ENCODE results near the gene LGI4. TPM values are rescaled to one million over a fixed set of nuclear protein-coding genes. Genes with fewer than 3 reads are reported as not detected.

Gene LGI4
- polyA plus RNA-seq, 4 donors, result 0.45 to 14.5 (median 4.1) TPM

GRCh38 chr19:35098413-35099049, 36.3 kb downstream of the LGI4 start:
- Histone ChIP-seq H3K27me3 (ENCODE audit: control insufficient read depth in 3 of 3, insufficient read depth in 3 of 3, low read length in 3 of 3) (no peaks in the 10 kb centered on the region), H3K4me1 (ENCODE audit: control insufficient read depth in 3 of 3, insufficient read depth in 2 of 3, low read depth in 1 of 3, low read length in 2 of 3) (peaks cover 0 to 7% (median 0%) of the 10 kb centered on the region in 3 donors), H3K9me3 (ENCODE audit: control insufficient read depth in 2 of 2, insufficient read depth in 1 of 2, low read depth in 1 of 2, low read length in 1 of 2) (no peaks in the 10 kb centered on the region), H3K27ac (ENCODE audit: low read depth in 1 of 3, low read length in 2 of 3) (no peak overlapping the region), H3K4me3 (ENCODE audit: low read depth in 1 of 3, low read length in 3 of 3) (no peak overlapping the region), H3K36me3 (ENCODE audit: control insufficient read depth in 3 of 3, insufficient read depth in 2 of 3, low read depth in 1 of 3, low read length in 3 of 3) (no peaks in the 10 kb centered on the region)
- 70 to 84% (median 72%) methylated on average over 26 to 29 of the region's 29 CpGs for WGBS, 3 donors
- DNase-seq (no peak), FAIRE-seq (no peak)

GRCh38 chr19:35095667-35096368, 39.0 kb downstream of the LGI4 start:
- Histone ChIP-seq H3K27me3 (ENCODE audit: control insufficient read depth in 3 of 3, insufficient read depth in 3 of 3, low read length in 3 of 3) (no peaks in the 10 kb centered on the region), H3K4me3 (ENCODE audit: low read depth in 1 of 3, low read length in 3 of 3) (no peak overlapping the region), H3K27ac (ENCODE audit: low read depth in 1 of 3, low read length in 2 of 3) (no peak overlapping the region), H3K4me1 (ENCODE audit: control insufficient read depth in 3 of 3, insufficient read depth in 2 of 3, low read depth in 1 of 3, low read length in 2 of 3) (peaks cover 0 to 14% (median 0%) of the 10 kb centered on the region in 3 donors), H3K36me3 (ENCODE audit: control insufficient read depth in 3 of 3, insufficient read depth in 2 of 3, low read depth in 1 of 3, low read length in 3 of 3) (no peaks in the 10 kb centered on the region), H3K9me3 (ENCODE audit: control insufficient read depth in 2 of 2, insufficient read depth in 1 of 2, low read depth in 1 of 2, low read length in 1 of 2) (no peaks in the 10 kb centered on the region)
- DNase-seq, result peak in 1 of 2 donors; percentile 37
- no peak for FAIRE-seq
- 68 to 74% (median 69%) methylated on average over 8 of the region's 8 CpGs for WGBS, 3 donors

GRCh38 chr19:35094656-35095055, 40.2 kb downstream of the LGI4 start:
- DNase-seq, result peak in 1 of 2 donors; percentile 52
- FAIRE-seq, result no peak
- H3K27me3 ChIP-seq (ENCODE audit: control insufficient read depth in 3 of 3, insufficient read depth in 3 of 3, low read length in 3 of 3), result peaks cover 0 to 3% (median 0%) of the 10 kb centered on the region in 3 donors
- peaks cover 0 to 17% (median 0%) of the 10 kb centered on the region in 3 donors for H3K4me1 ChIP-seq (ENCODE audit: control insufficient read depth in 3 of 3, insufficient read depth in 2 of 3, low read depth in 1 of 3, low read length in 2 of 3)
- H3K36me3 ChIP-seq (ENCODE audit: control insufficient read depth in 3 of 3, insufficient read depth in 2 of 3, low read depth in 1 of 3, low read length in 3 of 3), result no peaks in the 10 kb centered on the region
- no peak overlapping the region for H3K27ac ChIP-seq (ENCODE audit: low read depth in 1 of 3, low read length in 2 of 3)
- H3K9me3 ChIP-seq (ENCODE audit: control insufficient read depth in 2 of 2, insufficient read depth in 1 of 2, low read depth in 1 of 2, low read length in 1 of 2), result no peaks in the 10 kb centered on the region
- 75 to 81% (median 80%) methylated on average over 4 of the region's 4 CpGs for WGBS, 3 donors
- H3K4me3 ChIP-seq (ENCODE audit: low read depth in 1 of 3, low read length in 3 of 3), result no peak overlapping the region

- H3K9me3 ChIP-seq (ENCODE audit: control insufficient read depth in 2 of 2, insufficient read depth in 1 of 2, low read depth in 1 of 2, low read length in 1 of 2), result no peaks in the 10 kb centered on the region
- H3K36me3 ChIP-seq (ENCODE audit: control insufficient read depth in 3 of 3, insufficient read depth in 2 of 3, low read depth in 1 of 3, low read length in 3 of 3), result no peaks in the 10 kb centered on the region
- H3K27me3 ChIP-seq (ENCODE audit: control insufficient read depth in 3 of 3, insufficient read depth in 3 of 3, low read length in 3 of 3), result peaks cover 0 to 3% (median 0%) of the 10 kb centered on the region in 3 donors
- no peak overlapping the region for H3K27ac ChIP-seq (ENCODE audit: low read depth in 1 of 3, low read length in 2 of 3)
- no peak for DNase-seq
- 82 to 86% (median 84%) methylated on average over 11 of the region's 11 CpGs for WGBS, 3 donors
- H3K4me1 ChIP-seq (ENCODE audit: control insufficient read depth in 3 of 3, insufficient read depth in 2 of 3, low read depth in 1 of 3, low read length in 2 of 3), result peaks cover 0 to 17% (median 0%) of the 10 kb centered on the region in 3 donors
- H3K4me3 ChIP-seq (ENCODE audit: low read depth in 1 of 3, low read length in 3 of 3), result no peak overlapping the region
- FAIRE-seq, result no peak
These were observed 40.8 kb downstream of the LGI4 start for GRCh38 chr19:35093941-35094647.

GRCh38 chr19:35093430-35093829, 41.4 kb downstream of the LGI4 start:
- Histone ChIP-seq H3K4me3 (ENCODE audit: low read depth in 1 of 3, low read length in 3 of 3) (no peak overlapping the region), H3K9me3 (ENCODE audit: control insufficient read depth in 2 of 2, insufficient read depth in 1 of 2, low read depth in 1 of 2, low read length in 1 of 2) (no peaks in the 10 kb centered on the region), H3K27me3 (ENCODE audit: control insufficient read depth in 3 of 3, insufficient read depth in 3 of 3, low read length in 3 of 3) (peaks cover 0 to 3% (median 0%) of the 10 kb centered on the region in 3 donors), H3K27ac (ENCODE audit: low read depth in 1 of 3, low read length in 2 of 3) (no peak overlapping the region), H3K4me1 (ENCODE audit: control insufficient read depth in 3 of 3, insufficient read depth in 2 of 3, low read depth in 1 of 3, low read length in 2 of 3) (peaks cover 0 to 21% (median 0%) of the 10 kb centered on the region in 3 donors), H3K36me3 (ENCODE audit: control insufficient read depth in 3 of 3, insufficient read depth in 2 of 3, low read depth in 1 of 3, low read length in 3 of 3) (no peaks in the 10 kb centered on the region)
- WGBS, 3 donors, result 88 to 92% (median 90%) methylated on average over 5 of the region's 5 CpGs
- no peak for DNase-seq
- no peak for FAIRE-seq

GRCh38 chr19:35090506-35091214, 44.2 kb downstream of the LGI4 start:
- DNase-seq (peak; percentile 49 to 82), FAIRE-seq (no peak)
- Histone ChIP-seq H3K27ac (ENCODE audit: low read depth in 1 of 3, low read length in 2 of 3) (no peak overlapping the region), H3K9me3 (ENCODE audit: control insufficient read depth in 2 of 2, insufficient read depth in 1 of 2, low read depth in 1 of 2, low read length in 1 of 2) (no peaks in the 10 kb centered on the region), H3K36me3 (ENCODE audit: control insufficient read depth in 3 of 3, insufficient read depth in 2 of 3, low read depth in 1 of 3, low read length in 3 of 3) (no peaks in the 10 kb centered on the region), H3K27me3 (ENCODE audit: control insufficient read depth in 3 of 3, insufficient read depth in 3 of 3, low read length in 3 of 3) (peaks cover 0 to 3% (median 0%) of the 10 kb centered on the region in 3 donors), H3K4me3 (ENCODE audit: low read depth in 1 of 3, low read length in 3 of 3) (no peak overlapping the region), H3K4me1 (ENCODE audit: control insufficient read depth in 3 of 3, insufficient read depth in 2 of 3, low read depth in 1 of 3, low read length in 2 of 3) (peaks cover 0 to 28% (median 0%) of the 10 kb centered on the region in 3 donors)
- 11 to 14% (median 12%) methylated on average over 36 of the region's 36 CpGs for WGBS, 3 donors

- WGBS, 3 donors, result 36 to 46% (median 45%) methylated on average over 9 of the region's 9 CpGs
- H3K4me3 ChIP-seq (ENCODE audit: low read depth in 1 of 3, low read length in 3 of 3), result no peak overlapping the region
- no peak for DNase-seq
- FAIRE-seq, result no peak
- H3K36me3 ChIP-seq (ENCODE audit: control insufficient read depth in 3 of 3, insufficient read depth in 2 of 3, low read depth in 1 of 3, low read length in 3 of 3), result no peaks in the 10 kb centered on the region
- peaks cover 0 to 3% (median 0%) of the 10 kb centered on the region in 3 donors for H3K27me3 ChIP-seq (ENCODE audit: control insufficient read depth in 3 of 3, insufficient read depth in 3 of 3, low read length in 3 of 3)
- H3K9me3 ChIP-seq (ENCODE audit: control insufficient read depth in 2 of 2, insufficient read depth in 1 of 2, low read depth in 1 of 2, low read length in 1 of 2), result no peaks in the 10 kb centered on the region
- no peak overlapping the region for H3K27ac ChIP-seq (ENCODE audit: low read depth in 1 of 3, low read length in 2 of 3)
- H3K4me1 ChIP-seq (ENCODE audit: control insufficient read depth in 3 of 3, insufficient read depth in 2 of 3, low read depth in 1 of 3, low read length in 2 of 3), result peaks cover 0 to 28% (median 0%) of the 10 kb centered on the region in 3 donors
These were observed 44.7 kb downstream of the LGI4 start for GRCh38 chr19:35090160-35090505.

GRCh38 chr19:35089554-35089953, 45.3 kb downstream of the LGI4 start:
- no peak for FAIRE-seq
- no peak for DNase-seq
- Histone ChIP-seq H3K36me3 (ENCODE audit: control insufficient read depth in 3 of 3, insufficient read depth in 2 of 3, low read depth in 1 of 3, low read length in 3 of 3) (no peaks in the 10 kb centered on the region), H3K4me3 (ENCODE audit: low read depth in 1 of 3, low read length in 3 of 3) (no peak overlapping the region), H3K4me1 (ENCODE audit: control insufficient read depth in 3 of 3, insufficient read depth in 2 of 3, low read depth in 1 of 3, low read length in 2 of 3) (peaks cover 0 to 23% (median 0%) of the 10 kb centered on the region in 3 donors), H3K27me3 (ENCODE audit: control insufficient read depth in 3 of 3, insufficient read depth in 3 of 3, low read length in 3 of 3) (peaks cover 0 to 3% (median 0%) of the 10 kb centered on the region in 3 donors), H3K9me3 (ENCODE audit: control insufficient read depth in 2 of 2, insufficient read depth in 1 of 2, low read depth in 1 of 2, low read length in 1 of 2) (no peaks in the 10 kb centered on the region), H3K27ac (ENCODE audit: low read depth in 1 of 3, low read length in 2 of 3) (no peak overlapping the region)
- 75 to 84% (median 78%) methylated on average over 8 of the region's 8 CpGs for WGBS, 3 donors
